ENCODE measurements around the gene KPNB1.

DNA sequence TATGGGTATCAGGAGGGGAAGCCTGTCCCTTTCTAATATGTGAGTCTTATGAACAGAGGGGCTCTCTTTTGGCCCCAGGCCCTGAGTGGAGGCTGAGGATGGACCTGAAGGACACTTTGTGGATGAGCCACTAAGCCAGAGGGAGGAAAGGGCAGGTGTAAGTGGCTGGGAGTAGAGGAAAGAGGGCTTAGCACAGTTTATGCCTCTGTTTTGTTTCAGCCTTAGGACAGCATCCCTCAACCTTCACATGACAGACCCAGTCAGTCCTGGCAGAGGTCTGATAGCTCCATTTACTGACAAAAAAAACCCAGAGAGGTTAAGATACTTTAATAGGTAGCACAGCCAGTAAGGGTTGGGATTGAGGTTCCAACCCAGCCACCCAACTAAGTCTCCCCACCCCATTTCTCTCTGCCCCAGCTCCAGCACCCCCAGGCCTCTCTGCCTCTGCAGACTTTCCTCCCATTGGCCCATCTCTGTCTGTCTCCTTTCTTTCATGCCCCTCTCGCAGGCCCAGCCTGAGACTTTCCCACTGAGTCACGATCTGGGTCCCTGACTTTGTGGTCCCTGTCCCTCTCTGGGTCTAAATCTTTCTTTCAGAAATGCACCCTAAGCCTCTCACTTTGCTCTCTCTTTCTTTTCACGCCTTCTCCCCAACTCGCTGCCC is 78.6 kb downstream of the KPNB1 start:
- TF ChIP-seq CTCF (IDR thresholded peaks at IDR 0.05) = no peak
- no peak for TF ChIP-seq POLR2A (IDR thresholded peaks at IDR 0.05; ENCODE audit: low read depth)
- no peak for TF ChIP-seq POLR2AphosphoS5 (IDR thresholded peaks at IDR 0.05)
